Common myeloid progenitor, CD34-positive (primary cell): Measurements from ENCODE around the gene HNRNPAB.

Experiments
- CTCF ChIA-PET: fragments of 350-600 bp; sonication (Branson Sonifier 250); formaldehyde crosslinking; loops from one replicate; lab custom pipeline; 2021; ENCODE audit warnings: antibody characterized with exemption; lab: Charles Lee
- POLR2A ChIA-PET: fragments of 350-600 bp; sonication (Branson Sonifier 250); formaldehyde crosslinking; loops from one replicate; lab custom pipeline; 2021; ENCODE audit warnings: antibody characterized with exemption; lab: Charles Lee
- DNase-seq, 3 donors: peaks; one replicate each; pipeline versions ENCODE4 v3.0.0 to v3.0.0-alpha.2; 2013
- H3K27ac ChIP-seq, 2 experiments: 1 replicate in 1 of 2; 2 replicates in 1 of 2; pipeline ENCODE4 v1.7.0; 2013; ENCODE audit warnings: inconsistent platforms in 2 of 2, low read length in 2 of 2, mild to moderate bottlenecking in 2 of 2, low read depth in 1 of 2, moderate library complexity in 1 of 2; ENCODE audit not compliant: severe bottlenecking in 2 of 2, insufficient read depth in 1 of 2, poor library complexity in 1 of 2
- H3K27me3 ChIP-seq, 5 experiments: replicated peaks in 2 of 5; 1 replicate in 3 of 5; 2 replicates in 2 of 5; pipeline versions ENCODE4 v1.6.1 to v1.7.0; 2013; ENCODE audit warnings: low read length in 4 of 5, mild to moderate bottlenecking in 2 of 5, moderate library complexity in 2 of 5, inconsistent platforms in 1 of 5; ENCODE audit not compliant: insufficient read depth in 5 of 5, control insufficient read depth in 4 of 5
- H3K36me3 ChIP-seq, 4 experiments: 1 replicate in 2 of 4; 2 replicates in 2 of 4; pipeline versions ENCODE4 v1.6.1 to v1.7.0; 2013; ENCODE audit warnings: low read length in 3 of 4, control low read depth in 1 of 4, mild to moderate bottlenecking in 1 of 4; ENCODE audit not compliant: control insufficient read depth in 4 of 4, insufficient read depth in 4 of 4
- H3K4me1 ChIP-seq, 4 experiments: 1 replicate in 3 of 4; 2 replicates in 1 of 4; pipeline versions ENCODE4 v1.6.1 to v1.7.1; 2013; ENCODE audit warnings: low read length in 3 of 4, mild to moderate bottlenecking in 3 of 4, control low read depth in 1 of 4, inconsistent platforms in 1 of 4, moderate library complexity in 1 of 4; ENCODE audit not compliant: control insufficient read depth in 4 of 4, insufficient read depth in 4 of 4; ENCODE audit errors: control extremely low read depth in 1 of 4
- H3K4me3 ChIP-seq, 7 experiments: 1 replicate in 4 of 7; 2 replicates in 3 of 7; pipeline versions ENCODE4 v1.5.1 to v1.7.0; 2013; ENCODE audit warnings: mild to moderate bottlenecking in 7 of 7, low read length in 6 of 7, moderate library complexity in 6 of 7, inconsistent platforms in 2 of 7, low read depth in 2 of 7, control low read depth in 1 of 7; ENCODE audit not compliant: insufficient read depth in 4 of 7, control insufficient read depth in 1 of 7; ENCODE audit errors: extremely low read depth in 1 of 7
- H3K9me3 ChIP-seq, 5 experiments: 1 replicate in 4 of 5; 2 replicates in 1 of 5; pipeline versions ENCODE4 v1.6.1 to v1.7.1; 2013; ENCODE audit warnings: low read length in 4 of 5, mild to moderate bottlenecking in 2 of 5, inconsistent platforms in 1 of 5, low read depth in 1 of 5, moderate library complexity in 1 of 5; ENCODE audit not compliant: control insufficient read depth in 4 of 5, insufficient read depth in 2 of 5; ENCODE audit errors: control extremely low read depth in 1 of 5
- WGBS: methylation state at CpG from one replicate; pipeline ENCODE4 v1.1.5; 2013; ENCODE audit not compliant: insufficient coverage; 5-methylcytosine and 5-hydroxymethylcytosine counted together

HNRNPAB gene

DNA sequence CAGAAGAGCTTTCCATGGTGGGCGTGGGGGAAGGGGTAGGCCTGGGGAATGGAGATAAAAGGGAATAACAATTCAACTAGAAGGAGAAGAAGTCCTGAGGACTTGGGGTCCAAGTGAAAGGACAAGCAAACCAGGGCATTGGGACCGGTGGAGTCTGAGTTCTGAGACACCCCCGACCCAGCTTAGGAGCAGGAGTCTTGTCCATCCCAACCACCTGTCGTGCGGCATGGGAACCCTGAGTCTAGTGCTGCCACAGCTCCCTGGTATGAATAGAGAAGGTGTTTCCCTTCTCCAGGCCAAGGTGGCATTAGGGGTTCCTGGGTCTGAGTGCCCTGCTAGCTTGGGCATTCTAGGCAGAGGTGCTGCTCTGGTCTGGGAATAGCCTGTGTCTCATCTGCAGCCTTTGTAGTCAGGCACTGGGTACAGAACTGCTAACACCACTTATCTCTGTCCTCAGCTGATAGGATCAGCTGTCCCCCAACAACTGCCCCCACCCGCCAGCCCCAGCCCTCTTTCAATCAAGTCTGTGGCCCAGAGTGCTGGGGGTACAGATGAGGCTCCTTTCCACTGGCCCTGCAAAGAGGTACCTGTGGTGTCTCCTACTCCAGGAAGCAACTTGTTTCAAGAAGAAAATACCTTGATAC is 9.9 kb downstream of the HNRNPAB start:
- no peak for DNase-seq
- WGBS, result 90% methylated on average over 6 of the region's 6 CpGs
- Histone ChIP-seq H3K27me3 (no peaks in the 10 kb centered on the region), H3K27ac (peak overlapping the region in 1 of 2 experiments; percentile 1), H3K36me3 (peaks cover 19 to 81% (median 65%) of the 10 kb centered on the region in 4 experiments), H3K4me1 (peaks cover 10 to 18% (median 16%) of the 10 kb centered on the region in 4 experiments), H3K4me3 (no peak overlapping the region), H3K9me3 (no peaks in the 10 kb centered on the region)
- ChIA-PET CTCF (interaction anchor here (0.9 to 1.9 kb wide), 4 partner anchors 10 to 139 kb away, joined by 3 to 8 read pairs (median 3); partner anchors contain the start of gene HNRNPAB), POLR2A (interaction anchor here (0.9 to 1.1 kb wide), 2 partner anchors 10 to 26 kb away, joined by 4 to 5 read pairs; partner anchors contain the start of gene HNRNPAB)

DNA sequence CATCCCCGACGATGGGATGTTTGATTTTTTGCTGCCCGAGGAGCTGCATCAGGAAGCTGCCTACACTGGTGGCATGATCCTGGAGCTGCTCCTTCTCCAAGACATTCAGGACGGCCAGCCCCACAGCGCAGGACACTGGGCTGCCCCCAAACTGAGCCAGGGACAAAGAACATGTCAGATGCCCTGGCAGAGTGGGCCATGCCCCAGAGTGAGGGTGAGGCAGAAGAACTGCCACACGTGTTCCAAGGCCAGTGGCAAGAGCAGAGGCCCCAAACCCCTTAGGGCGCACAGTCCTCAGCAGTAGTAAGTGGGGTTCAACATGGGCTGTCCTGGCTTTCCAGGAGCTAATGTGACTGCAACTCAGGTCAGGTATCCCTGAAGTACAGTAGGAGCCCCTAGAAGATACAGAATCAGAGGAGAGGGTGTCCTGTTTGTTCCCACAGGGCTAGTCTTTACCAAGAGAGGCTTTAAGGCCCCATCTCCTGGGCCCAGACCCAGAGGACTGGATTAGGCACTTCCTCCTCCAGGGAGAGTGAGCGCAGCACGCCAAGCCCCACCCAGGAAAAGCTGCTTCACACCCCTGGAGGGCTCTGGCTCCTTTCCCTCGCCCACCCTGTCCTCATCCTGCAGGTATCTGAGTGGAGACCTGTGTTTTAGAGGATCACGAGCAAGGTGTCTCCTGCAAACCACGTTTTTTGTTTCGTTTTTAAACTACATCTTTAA is 11.1 kb downstream of the HNRNPAB start:
- H3K4me1 ChIP-seq, result peaks cover 10 to 18% (median 16%) of the 10 kb centered on the region in 4 experiments
- POLR2A ChIA-PET, result interaction anchor here (0.6 to 0.7 kb wide), 2 partner anchors 11 to 12 kb away, joined by 3 read pairs; partner anchors contain the start of gene HNRNPAB
- 70% methylated on average over 10 of the region's 13 CpGs for WGBS
- H3K36me3 ChIP-seq, result peaks cover 16 to 75% (median 59%) of the 10 kb centered on the region in 4 experiments
- H3K27ac ChIP-seq, result no peak overlapping the region
- H3K4me3 ChIP-seq, result peak overlapping the region in 2 of 7 experiments; percentile 16 to 23
- H3K9me3 ChIP-seq, result no peaks in the 10 kb centered on the region
- H3K27me3 ChIP-seq, result no peaks in the 10 kb centered on the region
- CTCF ChIA-PET, result interaction anchor here (0.7 to 1.9 kb wide), 7 partner anchors 8 to 139 kb away, joined by 3 to 7 read pairs (median 4); partner anchors contain the start of gene HNRNPAB
- DNase-seq, result no peak

DNA sequence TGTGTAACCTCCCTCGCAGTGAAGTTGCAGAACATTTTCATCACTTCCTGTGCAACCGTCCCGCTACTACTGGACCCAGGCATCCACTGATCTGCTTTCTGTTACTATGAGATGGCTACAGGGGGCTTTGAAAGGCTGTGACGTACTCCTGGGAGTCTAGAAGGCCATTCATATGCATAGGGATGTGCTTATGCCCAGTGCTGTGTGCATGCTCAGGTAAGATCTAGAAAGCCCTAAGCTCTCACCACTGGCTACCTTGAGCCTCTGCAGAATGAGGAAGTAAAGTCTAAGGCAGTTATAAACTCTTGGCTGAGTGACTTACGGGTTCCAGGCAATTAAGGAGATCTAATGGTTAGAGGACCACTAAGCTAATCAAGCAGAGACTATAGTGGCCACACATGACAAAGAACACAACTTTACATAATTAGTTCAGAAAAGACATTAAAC is 11.8 kb downstream of the HNRNPAB start:
- Histone ChIP-seq H3K27me3 (no peaks in the 10 kb centered on the region), H3K36me3 (peaks cover 16 to 75% (median 55%) of the 10 kb centered on the region in 4 experiments), H3K9me3 (no peaks in the 10 kb centered on the region), H3K4me1 (peaks cover 10 to 18% (median 16%) of the 10 kb centered on the region in 4 experiments), H3K4me3 (peak overlapping the region in 2 of 7 experiments; percentile 16 to 23), H3K27ac (no peak overlapping the region)
- ChIA-PET CTCF (interaction anchor here (0.5 to 1.9 kb wide), 8 partner anchors 9 to 140 kb away, joined by 3 to 7 read pairs (median 4); no protein-coding TSS in a partner anchor), POLR2A (interaction anchor here (0.6 to 0.9 kb wide), 2 partner anchors 9 to 13 kb away, joined by 3 read pairs; no protein-coding TSS in a partner anchor)
- 59% methylated on average over 5 of the region's 5 CpGs for WGBS
- DNase-seq, result peak in 2 of 3 donors; percentile 44 to 62

DNA sequence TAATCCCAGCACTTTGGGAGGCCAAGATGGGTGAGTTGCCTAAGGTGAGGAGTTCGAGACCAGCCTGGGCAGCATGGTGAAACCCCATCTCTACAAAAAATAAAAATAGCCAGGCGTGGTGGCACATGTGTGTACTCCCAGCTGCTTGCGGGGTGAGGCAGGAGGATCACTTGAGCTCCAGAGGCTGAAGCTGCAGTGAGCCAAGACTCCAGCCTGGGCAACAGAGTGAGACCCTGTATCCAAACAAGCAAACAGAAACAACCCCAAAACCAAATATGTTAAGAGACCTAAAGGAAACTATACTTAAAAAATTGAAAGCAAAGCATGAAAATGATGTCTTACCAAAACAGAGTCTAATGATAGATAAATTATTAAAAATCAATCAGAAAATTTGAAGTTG is 12.4 kb downstream of the HNRNPAB start:
- peaks cover 10 to 25% (median 17%) of the 10 kb centered on the region in 4 experiments for H3K4me1 ChIP-seq
- H3K4me3 ChIP-seq, result no peak overlapping the region
- POLR2A ChIA-PET, result interaction anchor here (0.9 kb wide), 1 partner anchor 10 kb away, joined by 3 read pairs; no protein-coding TSS in a partner anchor
- peak overlapping the region in 1 of 2 experiments; percentile 64 for H3K27ac ChIP-seq
- peaks cover 18 to 75% (median 52%) of the 10 kb centered on the region in 4 experiments for H3K36me3 ChIP-seq
- H3K9me3 ChIP-seq, result no peaks in the 10 kb centered on the region
- no peaks in the 10 kb centered on the region for H3K27me3 ChIP-seq
- 96% methylated on average over 3 of the region's 3 CpGs for WGBS
- CTCF ChIA-PET, result interaction anchor here (0.5 to 1.9 kb wide), 7 partner anchors 9 to 141 kb away, joined by 3 to 7 read pairs (median 4); no protein-coding TSS in a partner anchor
- no peak for DNase-seq

DNA sequence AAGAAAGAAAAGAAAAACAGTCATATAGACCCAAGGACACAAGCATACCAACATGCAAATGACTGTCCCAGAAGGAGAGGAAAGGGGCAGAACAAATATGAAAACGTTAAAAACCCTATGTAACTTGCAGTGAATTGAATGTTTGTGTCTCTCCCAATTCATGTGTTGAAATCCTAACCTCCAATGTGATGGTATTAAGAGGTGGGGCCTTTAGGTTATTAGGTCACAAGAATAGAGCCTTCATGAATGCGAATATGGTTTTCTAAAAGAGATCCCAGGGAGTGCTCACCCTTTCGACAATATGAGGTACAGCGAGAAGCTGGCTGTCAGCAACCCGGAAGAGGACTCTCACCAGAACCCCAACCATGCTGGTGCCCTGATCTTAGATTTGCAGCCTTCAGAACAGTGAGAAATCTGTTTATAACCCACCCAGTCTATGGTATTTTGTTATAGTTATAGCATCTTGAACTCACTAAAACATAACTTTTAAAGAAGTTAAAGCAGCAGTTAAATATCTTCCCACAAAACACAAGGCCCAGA is 14.0 kb downstream of the HNRNPAB start:
- no peak for DNase-seq
- peaks cover 10 to 27% (median 20%) of the 10 kb centered on the region in 4 experiments for H3K4me1 ChIP-seq
- POLR2A ChIA-PET, result no interaction called here
- H3K4me3 ChIP-seq, result no peak overlapping the region
- no peaks in the 10 kb centered on the region for H3K9me3 ChIP-seq
- H3K36me3 ChIP-seq, result peaks cover 18 to 75% (median 46%) of the 10 kb centered on the region in 4 experiments
- H3K27me3 ChIP-seq, result no peaks in the 10 kb centered on the region
- WGBS, result 93% methylated on average over 3 of the region's 5 CpGs
- H3K27ac ChIP-seq, result no peak overlapping the region
- CTCF ChIA-PET, result no interaction called here

DNA sequence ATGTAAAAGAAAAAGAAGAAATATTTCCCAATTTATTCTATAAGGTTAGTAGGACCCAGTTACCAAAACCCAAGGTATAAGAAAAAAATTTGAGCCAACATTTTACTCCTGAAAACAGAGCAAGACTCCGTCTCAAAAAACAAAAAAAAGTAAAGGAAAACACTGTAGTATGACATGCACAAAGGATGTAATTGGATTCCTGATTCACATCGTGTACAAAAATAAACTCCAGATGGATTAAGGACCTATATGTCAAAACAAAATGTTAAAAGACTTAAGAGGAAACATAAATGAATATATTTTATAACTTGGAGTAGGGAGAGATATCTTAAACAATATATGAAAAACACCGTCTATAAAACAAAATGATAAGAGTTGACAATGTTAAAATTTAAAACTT is 14.5 kb downstream of the HNRNPAB start:
- ChIA-PET POLR2A (no interaction called here), CTCF (no interaction called here)
- no peak overlapping the region for H3K4me3 ChIP-seq
- H3K27me3 ChIP-seq, result no peaks in the 10 kb centered on the region
- H3K27ac ChIP-seq, result no peak overlapping the region
- peaks cover 10 to 27% (median 20%) of the 10 kb centered on the region in 4 experiments for H3K4me1 ChIP-seq
- no peak for DNase-seq
- WGBS, result no CpG with 5 or more reads among the region's 3 CpGs
- H3K36me3 ChIP-seq, result peaks cover 18 to 75% (median 47%) of the 10 kb centered on the region in 4 experiments
- no peaks in the 10 kb centered on the region for H3K9me3 ChIP-seq
